OCI-LY7 (cell line): ENCODE measurements around the gene CELF1. TPM values are rescaled to one million over a fixed set of nuclear protein-coding genes. Genes with fewer than 3 reads are reported as not detected.

Experiments used
- BruUV-seq: library from RNA; stranded (reverse); fragments of 400-500 nt; replicated peaks from 2 replicates; lab custom pipeline; 2021; lab: Mats Ljungman, UMichigan
- CTCF ChIA-PET: fragments of 300-600 bp; sonication (Branson Sonifier 250); formaldehyde crosslinking; loops from one replicate; lab custom pipeline; 2022; ENCODE audit warnings: antibody characterized with exemption; ENCODE audit not compliant: unreplicated experiment; lab: Charles Lee
- POLR2A ChIA-PET: fragments of 300-600 bp; sonication (Branson Sonifier 250); formaldehyde crosslinking; loops from one replicate; lab custom pipeline; 2022; ENCODE audit warnings: antibody characterized with exemption; lab: Charles Lee
- DNase-seq: peaks from one replicate; pipeline ENCODE4 v3.0.0-alpha.2; 2015; ENCODE audit warnings: low spot score
- H2AFZ ChIP-seq: fragments of 200-600 bp; sonication (generic), shearing (Covaris generic); 2 replicates; pipeline ENCODE4 v1.6.1; 2014; ENCODE audit warnings: mild to moderate bottlenecking, antibody characterized with exemption, low read length, moderate library complexity
- H3K27ac ChIP-seq: fragments of 200-600 bp; sonication (generic); 2 replicates; pipeline ENCODE4 v1.5.1; 2014; ENCODE audit warnings: mixed run types, low read depth, mild to moderate bottlenecking, moderate library complexity, low read length, inconsistent platforms; ENCODE audit not compliant: poor library complexity, severe bottlenecking
- H3K36me3 ChIP-seq: fragments of 200-600 bp; sonication (generic); 2 replicates; pipeline ENCODE4 v1.6.1; 2014; ENCODE audit warnings: mild to moderate bottlenecking, antibody characterized with exemption, low read length, moderate library complexity, mixed read lengths; ENCODE audit not compliant: insufficient read depth
- H3K4me1 ChIP-seq: fragments of 200-600 bp; sonication (generic); 2 replicates; pipeline ENCODE4 v1.5.1; 2014; ENCODE audit warnings: mild to moderate bottlenecking, low read length; ENCODE audit not compliant: insufficient read depth, poor library complexity, severe bottlenecking
- H3K4me2 ChIP-seq: fragments of 200-600 bp; sonication (generic); 2 replicates; pipeline ENCODE4 v1.6.1; 2014; ENCODE audit warnings: mild to moderate bottlenecking, low read length
- H3K4me3 ChIP-seq: fragments of 200-600 bp; sonication (generic); 2 replicates; pipeline ENCODE4 v1.5.1; 2014; ENCODE audit warnings: mild to moderate bottlenecking, low read depth, low read length; ENCODE audit not compliant: poor library complexity, severe bottlenecking
- H3K79me2 ChIP-seq: fragments of 200-600 bp; sonication (generic); 2 replicates; pipeline ENCODE4 v1.6.1; 2016; ENCODE audit warnings: low read depth, mild to moderate bottlenecking, low read length, moderate library complexity, mixed read lengths; ENCODE audit not compliant: insufficient read depth
- H3K9me2 ChIP-seq: fragments of 200-600 bp; sonication (generic); 2 replicates; pipeline ENCODE4 v1.6.1; 2016; ENCODE audit warnings: mild to moderate bottlenecking, low read length, mixed read lengths; ENCODE audit not compliant: insufficient read depth
- H3K9me3 ChIP-seq: fragments of 200-600 bp; sonication (generic); 2 replicates; pipeline ENCODE4 v1.6.1; 2014; ENCODE audit warnings: mild to moderate bottlenecking, mixed run types, low read length, mixed read lengths
- H4K20me1 ChIP-seq: fragments of 200-600 bp; sonication (generic); 2 replicates; pipeline ENCODE4 v1.6.1; 2014; ENCODE audit warnings: mild to moderate bottlenecking, antibody characterized with exemption, low read length, moderate library complexity, mixed read lengths; ENCODE audit not compliant: insufficient read depth
- EZH2phosphoT487 ChIP-seq: fragments of 200-600 bp; sonication (generic); IDR thresholded peaks from 2 replicates; pipeline ENCODE4 v1.6.1; 2018; ENCODE audit warnings: low read depth, borderline replicate concordance, mild to moderate bottlenecking, mixed run types, antibody characterized with exemption, low read length, moderate library complexity, mixed read lengths
- intact Hi-C: fragments of 100-400 bp; cut with micrococcal nuclease; formaldehyde crosslinking; loops from one replicate; pipeline ENCODE4 v1.10.0; 2022; ENCODE audit not compliant: unreplicated experiment
- total RNA-seq, 2 experiments: library from RNA; depleted of rRNA in 1 of 2; stranded (reverse); fragments of >200 nt in 1 of 2; shearing (Covaris generic) in 1 of 2; gene quantifications; 2 replicates each; pipeline ENCODE4 v1.2.3, GENCODE V29; 2014 to 2022
- TF ChIP-seq, protein P1 (sequence below): fragments of 200-600 bp; sonication (generic); conservative IDR thresholded peaks from 2 replicates; pipeline ENCODE4 v1.5.1; 2014; ENCODE audit warnings: mild to moderate bottlenecking, antibody characterized with exemption, low read length, moderate library complexity, mixed read lengths

Gene CELF1
- total RNA-seq, 2 experiments from 2014 or later: 87.4 to 143 TPM

DNA sequence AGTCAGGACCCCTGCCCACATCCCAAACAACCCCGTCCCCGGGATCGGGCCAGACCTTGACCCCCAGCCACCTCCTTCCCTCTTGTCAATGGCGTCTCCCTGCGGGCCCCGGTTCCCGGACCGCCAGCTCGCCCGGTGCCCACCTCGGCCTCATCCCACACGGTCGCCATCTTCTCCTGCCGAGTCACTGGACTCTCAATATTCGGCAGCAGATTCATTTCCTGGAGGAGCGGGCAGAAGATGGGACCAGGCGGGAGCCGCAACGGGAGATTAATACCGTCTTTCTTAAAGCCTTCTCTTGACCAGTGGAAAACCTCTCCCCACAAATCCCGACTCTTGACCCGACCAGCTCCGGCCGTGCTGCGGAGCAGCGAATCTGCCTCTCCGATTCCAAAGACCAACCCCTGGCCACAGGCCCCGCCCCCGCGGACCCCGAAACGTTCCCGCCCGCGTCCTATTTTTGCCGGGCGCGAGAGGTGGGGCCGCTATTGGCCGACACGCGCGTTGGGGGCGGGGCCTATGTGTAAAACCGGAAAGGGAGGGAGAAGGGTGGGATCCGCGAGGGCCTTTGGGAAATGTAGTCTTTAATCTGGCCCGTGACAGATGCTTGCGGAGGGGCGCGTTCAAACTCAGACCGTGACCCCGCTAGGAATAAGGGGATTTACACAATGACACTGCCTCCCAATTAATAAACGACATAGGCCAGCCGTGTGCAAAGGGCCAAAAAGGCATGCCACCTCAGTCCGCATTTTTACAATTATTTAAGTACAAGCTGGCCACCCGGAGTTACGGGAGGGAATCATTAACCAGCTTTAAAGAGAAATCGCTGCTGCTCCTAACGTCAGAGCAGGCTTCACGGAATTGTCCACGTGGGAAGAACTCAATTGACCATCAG lies 126.6 kb downstream of the CELF1 start, which contains the start of gene PSMC3:
Gene PSMC3 (minus strand): TSS at position 378 of the 895 bp plus-strand sequence. CDS start 160 bp downstream, at position 218.
- Histone ChIP-seq H3K4me3 (peak within 1 kb of the TSS; percentile 88), H4K20me1 (no peaks in the 10 kb centered on the region), H3K9me2 (no peaks in the 10 kb centered on the region), H3K9me3 (no peaks in the 10 kb centered on the region), H3K27ac (peak within 1 kb of the TSS; percentile 47), H2AFZ (peak within 1 kb of the TSS; percentile 93), H3K79me2 (peaks cover 19% of the 10 kb centered on the region), H3K4me2 (peak within 1 kb of the TSS; percentile 100), H3K36me3 (peaks cover 42% of the 10 kb centered on the region), H3K4me1 (peaks cover 17% of the 10 kb centered on the region)
- DNase-seq: peak; percentile 99
- ChIA-PET POLR2A (interaction anchor here (0.6 to 1.2 kb wide), 5 partner anchors 9 to 498 kb away, joined by 3 to 6 read pairs (median 3); partner anchors contain the start of gene SLC39A13), CTCF (interaction anchor here (0.5 to 0.6 kb wide), 2 partner anchors 28 to 154 kb away, joined by 4 read pairs; no protein-coding TSS in a partner anchor)
- no peak for TF ChIP-seq EZH2phosphoT487
- TF ChIP-seq, protein P1, sequence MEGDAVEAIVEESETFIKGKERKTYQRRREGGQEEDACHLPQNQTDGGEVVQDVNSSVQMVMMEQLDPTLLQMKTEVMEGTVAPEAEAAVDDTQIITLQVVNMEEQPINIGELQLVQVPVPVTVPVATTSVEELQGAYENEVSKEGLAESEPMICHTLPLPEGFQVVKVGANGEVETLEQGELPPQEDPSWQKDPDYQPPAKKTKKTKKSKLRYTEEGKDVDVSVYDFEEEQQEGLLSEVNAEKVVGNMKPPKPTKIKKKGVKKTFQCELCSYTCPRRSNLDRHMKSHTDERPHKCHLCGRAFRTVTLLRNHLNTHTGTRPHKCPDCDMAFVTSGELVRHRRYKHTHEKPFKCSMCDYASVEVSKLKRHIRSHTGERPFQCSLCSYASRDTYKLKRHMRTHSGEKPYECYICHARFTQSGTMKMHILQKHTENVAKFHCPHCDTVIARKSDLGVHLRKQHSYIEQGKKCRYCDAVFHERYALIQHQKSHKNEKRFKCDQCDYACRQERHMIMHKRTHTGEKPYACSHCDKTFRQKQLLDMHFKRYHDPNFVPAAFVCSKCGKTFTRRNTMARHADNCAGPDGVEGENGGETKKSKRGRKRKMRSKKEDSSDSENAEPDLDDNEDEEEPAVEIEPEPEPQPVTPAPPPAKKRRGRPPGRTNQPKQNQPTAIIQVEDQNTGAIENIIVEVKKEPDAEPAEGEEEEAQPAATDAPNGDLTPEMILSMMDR: no peak
- no TSS peak for BruUV-seq
- intact Hi-C loops: loop anchor here (1.0 kb wide), 1 partner anchor 157 kb away; no protein-coding TSS in a partner anchor

- H3K4me1 ChIP-seq: peaks cover 17% of the 10 kb centered on the region
- peak overlapping the region; percentile 88 for H3K4me3 ChIP-seq
- TF ChIP-seq, protein P1: no peak
- TF ChIP-seq EZH2phosphoT487: no peak
- peaks cover 19% of the 10 kb centered on the region for H3K79me2 ChIP-seq
- ChIA-PET POLR2A (interaction anchor here (1.5 kb wide), 1 partner anchor 17 kb away, joined by 5 read pairs; the partner anchor contains the start of gene SLC39A13), CTCF (interaction anchor here (0.5 to 0.6 kb wide), 2 partner anchors 29 to 155 kb away, joined by 4 read pairs; no protein-coding TSS in a partner anchor)
- no peak for DNase-seq
- peaks cover 48% of the 10 kb centered on the region for H3K36me3 ChIP-seq
- H2AFZ ChIP-seq: peak overlapping the region; percentile 93
- H4K20me1 ChIP-seq: no peaks in the 10 kb centered on the region
- peak overlapping the region; percentile 90 for H3K4me2 ChIP-seq
- no peaks in the 10 kb centered on the region for H3K9me2 ChIP-seq
- intact Hi-C loops: loop anchor here (1.0 kb wide), 1 partner anchor 156 kb away; no protein-coding TSS in a partner anchor
- H3K27ac ChIP-seq: peak overlapping the region; percentile 47
- H3K9me3 ChIP-seq: no peaks in the 10 kb centered on the region
- TSS peak; percentile 81 for BruUV-seq
Measured at GRCh38 chr11:47425611-47426010, 127.3 kb downstream of the CELF1 start.
